Measurements from ENCODE around the gene CYB5A.

GRCh38 chr18:74282755-74283554 is 8.8 kb downstream of the CYB5A start:
- TF ChIP-seq CTCF (IDR thresholded peaks at IDR 0.05) (no peak), POLR2A (IDR thresholded peaks at IDR 0.05) (no peak)
